Nucleus accumbens (tissue), 56 donors: ENCODE measurements around the gene CPZ.
"Not testable (repeated sequence)": the region's sequence is repeated elsewhere in the genome, so short reads cannot be mapped to it uniquely, and the experiment has no call there.

ENCODE experiments used
- DNase-seq, 56 donors: peaks; one replicate each; lab custom pipeline; 2025; lab: John Stamatoyannopoulos, UW

CPZ gene

GRCh38 chr4:8630240-8630905, 37.8 kb downstream of the CPZ start:
- DNase-seq: not testable (repeated sequence)

GRCh38 chr4:8631896-8632295, 39.3 kb downstream of the CPZ start:
- DNase-seq: not testable (repeated sequence)

- DNase-seq: not testable (repeated sequence)
Measured at GRCh38 chr4:8634773-8635172, 42.2 kb downstream of the CPZ start.

GRCh38 chr4:8635897-8636554, 43.5 kb downstream of the CPZ start:
- not testable (repeated sequence) for DNase-seq

GRCh38 chr4:8637456-8637984, 45.0 kb downstream of the CPZ start:
- DNase-seq: no peak

GRCh38 chr4:8639021-8639420, 46.5 kb downstream of the CPZ start:
- DNase-seq: no peak

GRCh38 chr4:8639777-8640720, 47.5 kb downstream of the CPZ start:
- no peak for DNase-seq

- DNase-seq: no peak
Measured at GRCh38 chr4:8640816-8641215, 48.3 kb downstream of the CPZ start.

- DNase-seq: no peak
Measured at GRCh38 chr4:8641256-8641655, 48.7 kb downstream of the CPZ start.

GRCh38 chr4:8641931-8642650, 49.5 kb downstream of the CPZ start:
- DNase-seq: no peak

GRCh38 chr4:8642651-8643321, 50.2 kb downstream of the CPZ start:
- no peak for DNase-seq

- no peak for DNase-seq
Measured at GRCh38 chr4:8643441-8643840, 50.9 kb downstream of the CPZ start.

- DNase-seq: no peak
Measured at GRCh38 chr4:8643986-8644385, 51.4 kb downstream of the CPZ start.

- DNase-seq: no peak
Measured at GRCh38 chr4:8644461-8644891, 51.9 kb downstream of the CPZ start.

- no peak for DNase-seq
Measured at GRCh38 chr4:8644966-8645752, 52.6 kb downstream of the CPZ start.

GRCh38 chr4:8645753-8646124, 53.2 kb downstream of the CPZ start:
- DNase-seq: no peak

- no peak for DNase-seq
Measured at GRCh38 chr4:8646296-8647093, 53.9 kb downstream of the CPZ start.

GRCh38 chr4:8647094-8647570, 54.6 kb downstream of the CPZ start:
- no peak for DNase-seq
